Hepatocyte (in vitro differentiated cells): ENCODE results near the gene LOXHD1.

Source experiments
- CTCF ChIP-seq: fragments of 200-600 bp; sonication (generic); IDR thresholded peaks from 2 replicates; pipeline ENCODE4 v1.5.1; 2016; ENCODE audit warnings: antibody characterized with exemption, mild to moderate bottlenecking; ENCODE audit not compliant: poor library complexity
- EZH2phosphoT487 ChIP-seq: fragments of 200-600 bp; sonication (generic); IDR thresholded peaks from one replicate; pipeline ENCODE4 v1.6.1; 2018; ENCODE audit warnings: antibody characterized with exemption, mild to moderate bottlenecking, low read depth, moderate library complexity; ENCODE audit not compliant: unreplicated experiment, severe bottlenecking

- TF ChIP-seq EZH2phosphoT487 (no peak), CTCF (no peak)
Measured at GRCh38 chr18:46481847-46482245, 175.2 kb downstream of the LOXHD1 start.
